NCI-H1105 (cell line): ENCODE data around the gene REV3L.
"Not testable (repeated sequence)": the region's sequence is repeated elsewhere in the genome, so short reads cannot be mapped to it uniquely, and the experiment has no call there.

ENCODE experiments used
- DNase-seq: peaks from one replicate; lab custom pipeline; 2025; lab: John Stamatoyannopoulos, UW

REV3L gene

DNA sequence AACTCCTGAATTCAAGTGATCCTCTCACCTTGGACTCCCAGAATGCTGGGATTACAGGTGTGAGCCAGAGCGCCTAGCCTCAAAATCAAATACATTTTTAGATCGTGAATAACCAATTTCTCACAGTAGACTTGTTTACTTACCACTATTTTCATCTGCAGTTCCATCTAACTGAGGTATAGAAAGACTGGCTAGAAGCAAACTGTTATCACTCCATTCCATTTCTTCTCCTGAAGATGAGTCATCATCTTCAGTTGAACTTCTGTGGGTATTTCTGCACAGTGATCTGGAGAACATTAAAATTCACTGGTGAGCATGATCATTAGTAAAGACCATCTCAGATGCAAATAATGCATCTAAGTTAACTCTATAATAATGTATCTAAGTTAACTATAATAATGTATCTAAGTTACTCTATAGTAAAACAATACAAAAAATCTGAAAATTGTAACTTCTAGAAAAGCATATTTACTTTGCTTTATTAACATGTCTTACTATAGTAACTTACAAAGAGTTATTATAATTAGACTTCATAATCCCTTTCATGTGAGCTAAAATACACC lies 105.4 kb downstream of the REV3L start:
- no peak for DNase-seq

DNA sequence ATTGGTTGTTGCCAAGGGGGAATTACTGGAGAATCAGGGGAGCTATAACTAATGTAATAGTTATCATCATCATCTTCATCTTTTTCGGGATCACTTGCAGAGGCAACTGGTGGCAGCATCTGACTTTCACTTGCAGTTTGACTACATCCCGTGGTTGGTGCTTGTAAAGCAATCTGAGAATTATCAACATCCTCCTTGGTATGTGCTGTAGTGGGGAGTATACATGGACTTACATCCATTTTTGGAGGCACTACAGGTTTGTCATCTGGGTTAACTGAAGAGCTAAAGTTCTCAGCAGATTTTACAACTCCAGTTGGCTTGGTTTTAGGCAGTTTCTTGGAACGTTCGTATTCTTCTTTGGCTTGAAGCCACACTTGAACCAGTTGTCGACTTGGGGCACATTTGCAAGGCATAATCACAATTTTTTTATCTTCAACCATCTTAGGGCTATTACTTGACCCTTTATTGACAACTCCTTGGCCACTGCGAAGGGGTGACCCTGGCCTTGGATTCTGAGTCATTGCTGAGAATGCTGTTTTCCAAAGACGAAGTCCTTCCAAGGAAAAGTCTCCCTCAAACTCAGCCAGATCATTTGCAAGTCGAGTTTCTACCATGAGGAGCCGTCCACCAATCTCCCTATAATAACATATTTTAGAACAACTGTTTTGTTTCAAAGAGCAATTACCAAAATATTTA lies 115.5 kb downstream of the REV3L start:
- no peak for DNase-seq

- DNase-seq = peak; percentile 35
Measured at GRCh38 chr6:111361648-111362047, 121.4 kb downstream of the REV3L start.

DNA sequence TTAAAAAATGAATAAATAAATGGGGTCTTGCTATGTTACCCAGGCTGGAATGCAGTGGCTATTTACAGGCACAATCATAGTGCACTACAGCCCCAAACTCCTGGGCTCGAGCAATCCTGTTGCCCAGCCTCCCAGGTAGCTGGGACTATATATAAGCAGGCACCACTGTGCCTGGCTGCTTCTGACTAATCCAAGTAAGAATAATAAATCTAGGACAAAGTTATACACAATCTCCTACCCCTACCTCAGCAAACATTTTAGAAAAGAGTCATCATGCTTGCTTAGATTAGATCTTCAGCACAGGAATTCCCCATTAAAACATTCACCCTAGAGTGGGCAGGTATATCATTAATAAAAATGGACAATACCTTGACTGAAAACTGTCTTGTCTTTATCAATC lies 124.6 kb downstream of the REV3L start:
- DNase-seq = no peak

DNA sequence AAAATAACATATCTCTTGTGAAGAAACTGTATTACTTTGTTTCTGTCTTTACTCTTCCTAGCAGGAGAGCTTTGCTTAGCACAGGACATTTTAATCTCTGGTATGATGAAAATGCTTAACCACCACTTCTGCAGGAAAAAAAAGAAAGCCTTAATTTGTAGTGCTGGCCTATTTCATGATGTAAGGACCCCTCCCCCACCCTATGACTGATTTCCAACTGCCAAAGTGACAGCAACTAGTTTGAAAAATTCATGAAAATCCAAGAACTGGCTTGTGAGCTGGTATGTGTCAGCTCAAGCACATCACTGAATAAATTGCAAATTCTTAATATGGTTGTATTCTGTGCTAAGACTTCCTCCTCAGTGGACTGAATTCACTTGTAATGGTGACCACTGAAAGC lies 125.3 kb downstream of the REV3L start:
- DNase-seq = no peak

- no peak for DNase-seq
Measured at GRCh38 chr6:111356551-111356950, 126.5 kb downstream of the REV3L start.

GRCh38 chr6:111354758-111355555 lies 128.1 kb downstream of the REV3L start:
- DNase-seq = no peak

DNA sequence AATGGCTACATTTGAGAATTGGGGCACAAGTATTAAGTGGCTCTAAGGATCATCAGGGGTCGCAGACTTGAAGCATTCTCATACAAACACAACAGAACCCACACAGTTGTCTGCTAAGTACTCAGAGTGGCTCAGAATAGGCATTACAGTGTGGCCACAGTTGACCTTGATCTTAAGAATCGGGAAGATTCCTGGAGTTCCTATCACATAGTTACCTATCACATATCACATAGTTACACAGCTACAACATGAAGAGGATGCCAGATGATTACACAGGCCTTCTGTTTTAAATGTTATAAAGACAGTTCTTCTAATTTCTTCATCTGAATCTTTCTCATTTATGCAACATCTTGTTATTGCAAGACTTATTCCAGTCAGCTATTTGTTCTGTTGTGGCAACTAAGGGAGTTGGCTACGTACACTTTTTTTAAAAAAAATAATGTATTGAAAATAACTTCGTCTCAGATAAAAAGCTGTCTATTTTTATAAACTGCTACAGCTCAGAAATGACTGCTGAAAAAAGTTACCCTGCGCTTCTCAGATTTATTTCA lies 129.0 kb downstream of the REV3L start:
- no peak for DNase-seq

- DNase-seq = no peak
Measured at GRCh38 chr6:111347589-111347988, 135.4 kb downstream of the REV3L start.

DNA sequence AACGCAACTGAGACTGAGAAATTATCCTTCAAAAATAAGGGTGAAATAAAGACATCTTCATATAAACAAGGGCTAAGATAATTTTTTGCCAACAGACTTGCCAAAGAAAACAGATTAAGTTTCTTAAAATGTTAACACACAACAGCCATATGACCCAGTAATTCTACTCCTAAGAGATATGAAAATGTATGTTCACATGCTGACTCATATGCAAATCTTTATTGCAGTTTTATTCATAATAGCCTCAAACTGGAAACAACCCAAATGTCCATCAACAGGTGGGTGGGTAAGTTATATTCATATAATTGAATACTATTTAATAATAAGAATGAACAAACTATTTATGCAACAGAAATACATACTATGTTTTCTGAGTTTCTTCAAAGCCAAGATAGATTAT lies 140.1 kb downstream of the REV3L start:
- no peak for DNase-seq

GRCh38 chr6:111339294-111339693 lies 143.7 kb downstream of the REV3L start:
- no peak for DNase-seq

DNA sequence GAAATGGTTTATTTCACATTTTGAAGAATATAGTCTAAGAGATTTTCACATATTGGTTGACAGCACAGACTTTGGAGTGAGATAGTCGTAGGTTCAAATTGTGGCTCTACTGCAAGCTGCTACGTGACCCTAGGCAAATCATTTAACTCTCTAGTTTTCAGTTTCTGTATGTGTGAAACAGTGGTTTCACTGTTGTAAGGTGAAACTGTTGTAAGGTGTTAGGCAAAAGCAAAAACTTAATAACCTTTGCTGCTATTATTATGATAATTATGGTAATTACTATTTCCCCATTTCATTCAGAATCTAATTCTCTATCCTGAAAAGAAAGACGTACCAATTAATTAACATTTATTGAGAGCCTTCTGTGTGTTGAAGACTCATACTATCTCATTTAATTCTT lies 144.2 kb downstream of the REV3L start:
- no peak for DNase-seq

- no peak for DNase-seq
Measured at GRCh38 chr6:111337829-111338236, 145.2 kb downstream of the REV3L start.

GRCh38 chr6:111329882-111330633 lies 153.0 kb downstream of the REV3L start:
- DNase-seq = no peak

GRCh38 chr6:111326563-111326962 lies 156.5 kb downstream of the REV3L start:
- no peak for DNase-seq

DNA sequence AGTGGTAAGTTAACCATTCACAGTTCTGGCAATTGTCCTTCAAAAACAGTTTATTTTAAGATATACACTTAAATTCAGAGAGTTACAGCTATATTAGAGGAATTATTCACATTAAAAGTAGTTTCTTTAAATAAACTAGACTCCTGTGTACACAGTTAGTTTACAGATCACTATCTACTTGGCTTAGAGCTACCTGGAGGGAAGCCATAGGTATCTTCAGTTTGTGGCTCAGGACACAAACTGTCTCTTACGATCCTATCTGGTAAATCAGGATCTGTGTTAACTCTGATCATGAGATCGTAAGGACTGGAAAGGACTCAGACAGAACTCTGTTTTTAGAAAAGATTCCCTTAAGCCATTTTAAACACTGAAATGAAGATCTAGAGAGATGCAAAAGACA lies 160.9 kb downstream of the REV3L start:
- DNase-seq = no peak

DNA sequence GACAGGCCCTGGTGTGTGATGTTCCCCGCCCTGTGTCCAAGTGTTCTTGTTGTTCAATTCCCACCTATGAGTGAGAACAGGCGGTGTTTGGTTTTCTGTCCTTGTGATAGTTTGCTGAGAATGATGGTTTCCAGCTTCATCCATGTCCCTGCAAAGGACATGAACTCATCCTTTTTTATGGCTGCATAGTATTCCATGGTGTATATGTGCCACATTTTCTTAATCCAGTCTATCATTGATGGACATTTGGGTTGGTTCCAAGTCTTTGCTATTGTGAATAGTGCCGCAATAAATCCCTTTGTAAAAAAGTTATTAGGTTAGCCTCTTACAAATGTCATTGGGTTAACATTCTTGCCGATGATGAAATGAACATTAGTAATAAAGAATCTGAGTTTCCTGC lies 175.1 kb downstream of the REV3L start:
- DNase-seq = not testable (repeated sequence)

DNA sequence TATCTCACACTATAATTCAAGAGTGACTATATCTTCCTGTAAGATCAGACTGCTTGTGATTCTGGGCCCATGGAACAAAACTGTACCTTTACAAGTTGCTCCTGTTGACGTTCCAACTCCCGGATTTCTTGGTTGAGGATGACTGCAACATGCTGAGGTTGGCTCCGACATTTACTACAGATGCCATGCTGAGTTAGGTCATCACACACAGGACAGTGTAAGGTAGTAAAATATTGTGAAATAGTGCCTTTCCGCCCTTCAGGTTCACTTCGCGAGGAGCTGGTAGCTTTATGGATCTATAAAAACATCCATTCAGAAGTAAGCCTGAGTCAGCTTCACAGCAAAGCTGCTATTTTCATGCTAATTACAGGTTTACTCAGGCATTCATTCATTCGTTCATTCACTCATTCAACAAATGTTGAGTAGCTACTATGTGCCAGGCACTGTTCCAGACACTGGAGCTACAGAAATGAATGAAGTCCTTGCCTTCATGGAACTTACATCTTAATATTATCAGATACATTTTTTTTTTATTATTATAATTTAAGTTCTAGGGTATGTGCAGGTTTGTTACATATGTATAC lies 175.7 kb downstream of the REV3L start:
- DNase-seq = no peak

DNA sequence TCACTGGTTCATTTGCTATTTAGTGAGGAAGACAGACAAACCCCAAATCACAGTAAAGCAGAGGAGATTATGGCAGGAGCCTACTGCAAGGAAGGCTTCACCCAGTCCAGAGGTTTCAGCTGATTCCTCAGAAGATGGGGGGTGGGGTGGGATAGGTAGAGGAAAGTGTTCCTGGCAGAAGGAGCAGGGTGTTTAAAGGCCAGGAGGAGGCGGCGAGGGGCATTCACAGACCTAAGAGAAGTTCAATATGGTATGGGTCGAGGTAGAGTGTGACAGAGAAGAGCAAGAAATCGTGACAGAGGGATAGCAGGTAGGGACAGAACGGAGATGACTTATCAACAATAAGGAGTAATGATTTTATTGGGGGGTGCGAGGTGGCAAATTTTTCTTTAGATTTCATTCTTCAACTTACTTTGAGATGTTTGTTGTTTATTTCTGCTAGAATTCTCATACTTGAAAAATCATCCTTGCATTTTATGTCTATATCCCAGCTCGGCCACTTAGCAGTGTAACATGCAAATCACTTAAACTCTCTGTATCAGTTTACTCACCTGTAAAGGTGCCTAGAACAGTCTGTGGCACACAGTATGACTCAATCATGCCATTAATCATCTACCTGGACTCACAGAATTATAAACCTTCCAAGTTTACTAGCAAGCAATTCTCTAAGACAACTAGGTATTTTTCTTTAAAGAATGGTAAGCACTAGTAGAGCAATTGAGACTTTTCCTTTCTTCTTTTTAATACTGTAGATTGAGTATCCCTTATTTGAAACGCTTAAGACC lies 176.7 kb downstream of the REV3L start:
- DNase-seq = no peak

DNA sequence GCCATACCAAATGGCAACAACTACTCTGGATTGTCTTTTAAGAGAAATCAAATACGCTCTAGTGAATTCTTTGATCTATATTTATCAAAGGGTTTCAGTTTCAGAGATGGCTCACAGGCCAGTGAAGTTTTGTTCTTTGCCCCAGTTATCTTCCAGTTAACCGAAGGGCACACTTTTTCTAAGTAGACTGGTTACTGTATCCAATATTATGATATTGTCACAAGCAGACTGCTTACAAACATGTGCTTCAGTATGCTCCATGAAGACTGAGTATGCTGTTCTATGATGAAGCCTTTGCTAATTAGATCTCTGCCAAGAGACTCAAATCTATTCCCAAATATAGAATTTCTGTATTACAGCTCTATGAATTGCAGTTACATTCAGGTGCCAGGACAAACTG lies 181.1 kb downstream of the REV3L start:
- DNase-seq = no peak
